ENCODE measurements around the gene EVL.
"Not testable (repeated sequence)": the region's sequence is repeated elsewhere in the genome, so short reads cannot be mapped to it uniquely, and the experiment has no call there.

The EVL gene, protein sequence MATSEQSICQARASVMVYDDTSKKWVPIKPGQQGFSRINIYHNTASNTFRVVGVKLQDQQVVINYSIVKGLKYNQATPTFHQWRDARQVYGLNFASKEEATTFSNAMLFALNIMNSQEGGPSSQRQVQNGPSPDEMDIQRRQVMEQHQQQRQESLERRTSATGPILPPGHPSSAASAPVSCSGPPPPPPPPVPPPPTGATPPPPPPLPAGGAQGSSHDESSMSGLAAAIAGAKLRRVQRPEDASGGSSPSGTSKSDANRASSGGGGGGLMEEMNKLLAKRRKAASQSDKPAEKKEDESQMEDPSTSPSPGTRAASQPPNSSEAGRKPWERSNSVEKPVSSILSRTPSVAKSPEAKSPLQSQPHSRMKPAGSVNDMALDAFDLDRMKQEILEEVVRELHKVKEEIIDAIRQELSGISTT

DNA sequence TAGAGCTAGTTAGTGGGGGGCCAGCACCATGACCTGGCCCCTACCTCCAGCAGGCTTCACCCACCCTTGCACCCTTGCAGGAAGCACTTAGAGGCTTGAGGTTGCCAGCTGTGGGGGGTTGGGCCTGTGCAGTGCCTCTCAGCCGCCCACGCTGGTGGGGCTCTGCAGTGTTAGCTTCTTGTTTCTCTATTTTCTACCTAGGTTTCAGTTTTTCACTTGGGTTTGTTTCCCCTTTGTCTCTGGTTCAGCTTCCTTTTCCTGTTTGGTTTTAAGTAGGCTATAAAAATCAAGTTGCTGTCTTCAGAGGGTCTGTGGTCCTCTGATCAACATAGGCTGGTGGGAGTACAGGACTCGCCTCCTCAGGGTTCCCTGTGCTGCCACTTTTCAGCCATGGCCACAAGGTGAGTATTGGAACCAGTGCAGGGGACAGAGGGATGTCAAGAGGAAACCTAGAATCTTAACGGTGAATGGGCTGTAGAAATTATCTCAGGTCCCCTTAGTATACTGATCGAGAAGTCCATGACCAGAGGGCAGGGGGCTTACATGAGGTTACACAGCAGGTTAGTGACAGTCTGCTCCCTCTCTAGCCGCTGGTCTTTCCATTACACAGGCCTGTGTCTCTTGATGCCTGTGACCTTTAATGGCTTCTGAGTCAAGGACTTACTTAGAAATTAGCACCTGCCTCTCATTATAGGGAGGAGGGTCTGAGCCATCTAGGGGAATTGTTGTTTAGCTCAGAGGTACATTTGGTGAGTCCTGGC, at the start of gene EVL:
Gene EVL (plus strand): TSS at position 312 of the 761 bp plus-strand sequence. CDS start 79 bp downstream, at position 391.
- Mint-ChIP-seq H3K27me3 (no peaks in the 10 kb centered on the region), H3K9me3 (no peaks in the 10 kb centered on the region), H3K36me3 (ENCODE audit: low read depth) (peaks cover 29% of the 10 kb centered on the region), H3K27ac (peak within 1 kb of the TSS; percentile 93), H3K4me3 (peak within 1 kb of the TSS; percentile 81), H3K4me1 (ENCODE audit: low read depth) (peaks cover 83% of the 10 kb centered on the region)
- intact Hi-C loops (cut with micrococcal nuclease): no loop called here

DNA sequence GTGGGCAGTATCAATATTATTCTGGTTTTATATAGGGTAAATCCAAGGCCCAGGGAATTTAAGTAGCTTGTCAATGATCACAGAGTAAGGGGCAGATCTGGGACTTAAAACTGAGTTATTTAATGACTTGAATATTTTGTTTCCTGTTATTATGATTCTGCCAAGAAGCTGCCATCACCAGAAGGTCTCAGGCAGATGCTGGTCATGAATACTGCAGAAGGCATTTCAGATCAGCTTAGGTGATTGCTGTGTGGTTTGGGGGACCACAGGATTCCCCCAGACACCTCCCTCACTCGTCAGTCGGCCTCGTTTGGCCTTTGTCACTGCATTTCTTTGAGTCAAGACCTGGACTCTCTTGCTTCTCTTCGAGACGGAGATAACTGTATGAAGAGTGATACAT, 47.7 kb upstream of the EVL start:
- Mint-ChIP-seq H3K9me3 (no peaks in the 10 kb centered on the region), H3K27ac (no peak overlapping the region), H3K27me3 (no peaks in the 10 kb centered on the region), H3K4me3 (no peak overlapping the region), H3K36me3 (ENCODE audit: low read depth) (no peaks in the 10 kb centered on the region), H3K4me1 (ENCODE audit: low read depth) (peaks cover 36% of the 10 kb centered on the region)
- intact Hi-C loops (cut with micrococcal nuclease): no loop called here

DNA sequence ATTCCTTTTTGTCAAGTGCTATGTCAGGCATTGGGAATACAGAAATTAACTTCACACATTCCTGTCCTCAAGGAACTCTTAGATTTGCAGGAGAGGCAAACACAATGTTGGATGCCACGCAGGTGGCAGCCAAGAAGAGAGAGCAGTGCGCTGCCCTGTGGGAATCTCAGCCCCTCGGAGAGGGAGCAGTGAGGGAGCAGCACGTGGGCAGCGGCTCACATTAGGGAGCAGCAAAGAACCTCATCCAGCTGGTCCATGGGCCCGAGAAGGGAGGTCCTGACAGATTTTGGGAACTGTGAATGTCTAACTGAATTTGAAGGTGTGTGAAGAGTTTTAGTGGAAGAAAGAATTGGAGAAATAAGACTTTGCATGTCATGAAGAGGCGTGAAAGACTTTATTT, 47.2 kb upstream of the EVL start:
- Mint-ChIP-seq H3K27me3 (no peaks in the 10 kb centered on the region), H3K4me3 (no peak overlapping the region), H3K27ac (no peak overlapping the region), H3K4me1 (ENCODE audit: low read depth) (peaks cover 36% of the 10 kb centered on the region), H3K9me3 (no peaks in the 10 kb centered on the region), H3K36me3 (ENCODE audit: low read depth) (no peaks in the 10 kb centered on the region)
- intact Hi-C loops (cut with micrococcal nuclease): no loop called here

DNA sequence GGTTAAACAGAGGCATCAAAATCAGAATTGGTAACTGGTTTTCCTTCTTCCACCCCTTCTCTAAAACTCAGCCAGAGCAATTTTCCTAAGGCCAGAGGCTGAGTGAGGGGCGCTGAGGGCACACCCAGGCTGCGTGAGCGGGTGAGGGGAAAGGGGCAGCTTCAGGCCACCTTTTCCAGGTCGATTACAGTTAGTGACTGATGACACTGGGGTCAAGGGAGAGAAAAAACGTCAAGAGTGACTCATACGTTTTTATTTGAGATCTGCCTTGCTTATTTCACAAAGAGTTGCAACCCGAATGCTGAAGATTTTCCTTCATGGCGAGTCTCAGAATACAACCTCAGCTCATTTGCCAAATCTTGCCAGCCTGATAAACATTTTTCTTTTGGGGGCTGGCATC, 46.7 kb upstream of the EVL start:
- Mint-ChIP-seq H3K9me3 (no peaks in the 10 kb centered on the region), H3K27ac (no peak overlapping the region), H3K4me1 (ENCODE audit: low read depth) (peaks cover 31% of the 10 kb centered on the region), H3K36me3 (ENCODE audit: low read depth) (no peaks in the 10 kb centered on the region), H3K4me3 (no peak overlapping the region), H3K27me3 (no peaks in the 10 kb centered on the region)
- intact Hi-C loops (cut with micrococcal nuclease): no loop called here

DNA sequence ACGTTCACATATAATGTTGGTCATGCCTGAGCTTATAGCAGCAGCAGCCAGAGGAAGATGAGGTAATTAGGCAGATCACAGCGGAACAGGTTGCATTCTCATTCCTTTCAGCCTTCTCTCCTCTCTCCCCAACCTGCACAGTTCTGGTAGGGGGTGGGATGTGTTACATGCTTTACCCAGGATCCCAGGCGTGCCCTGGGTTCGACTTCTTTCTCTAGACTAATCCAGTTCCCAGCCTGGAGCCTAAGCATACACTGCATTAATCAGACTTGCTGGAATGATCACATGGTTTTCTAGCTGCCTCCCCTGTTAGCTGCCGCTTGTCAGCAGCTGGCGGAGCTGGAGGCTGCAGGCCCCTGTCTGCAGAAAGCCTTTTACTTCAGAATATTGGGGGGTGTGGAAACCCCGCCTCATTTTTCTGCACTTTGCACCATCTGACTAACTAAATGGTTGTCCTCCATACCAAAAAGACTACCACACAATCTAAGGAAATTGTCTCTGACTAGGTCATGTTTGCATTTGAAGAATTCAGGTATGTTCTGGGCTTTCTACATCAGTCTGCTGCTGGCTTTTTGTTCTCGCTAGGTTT, 46.0 kb upstream of the EVL start:
- intact Hi-C loops (cut with micrococcal nuclease): no loop called here
- Mint-ChIP-seq H3K4me1 (ENCODE audit: low read depth) (peaks cover 29% of the 10 kb centered on the region), H3K36me3 (ENCODE audit: low read depth) (no peaks in the 10 kb centered on the region), H3K27me3 (no peaks in the 10 kb centered on the region), H3K4me3 (no peak overlapping the region), H3K9me3 (no peaks in the 10 kb centered on the region), H3K27ac (no peak overlapping the region)

DNA sequence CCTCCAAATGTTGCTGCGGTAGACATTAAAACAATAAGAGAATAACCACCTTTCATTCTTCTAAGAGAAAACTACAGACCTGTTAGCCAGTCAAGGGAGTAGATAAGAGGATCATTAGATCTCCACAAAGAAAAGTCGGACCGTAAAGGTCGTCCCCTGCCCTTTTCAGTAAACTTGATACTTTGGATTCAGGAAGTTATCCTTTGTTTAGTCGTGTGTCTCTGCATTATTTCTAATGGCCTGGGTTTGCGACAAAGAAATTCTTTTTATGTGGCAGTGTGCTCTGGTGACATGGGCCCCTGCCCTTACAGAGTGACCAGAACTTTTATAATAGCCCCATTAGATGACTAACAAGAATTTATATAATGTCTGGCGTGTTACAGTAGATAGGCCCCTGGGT, 44.6 kb upstream of the EVL start:
- Mint-ChIP-seq H3K4me1 (ENCODE audit: low read depth) (peaks cover 25% of the 10 kb centered on the region), H3K36me3 (ENCODE audit: low read depth) (no peaks in the 10 kb centered on the region), H3K27ac (no peak overlapping the region), H3K9me3 (no peaks in the 10 kb centered on the region), H3K4me3 (no peak overlapping the region), H3K27me3 (no peaks in the 10 kb centered on the region)
- intact Hi-C loops (cut with micrococcal nuclease): no loop called here

DNA sequence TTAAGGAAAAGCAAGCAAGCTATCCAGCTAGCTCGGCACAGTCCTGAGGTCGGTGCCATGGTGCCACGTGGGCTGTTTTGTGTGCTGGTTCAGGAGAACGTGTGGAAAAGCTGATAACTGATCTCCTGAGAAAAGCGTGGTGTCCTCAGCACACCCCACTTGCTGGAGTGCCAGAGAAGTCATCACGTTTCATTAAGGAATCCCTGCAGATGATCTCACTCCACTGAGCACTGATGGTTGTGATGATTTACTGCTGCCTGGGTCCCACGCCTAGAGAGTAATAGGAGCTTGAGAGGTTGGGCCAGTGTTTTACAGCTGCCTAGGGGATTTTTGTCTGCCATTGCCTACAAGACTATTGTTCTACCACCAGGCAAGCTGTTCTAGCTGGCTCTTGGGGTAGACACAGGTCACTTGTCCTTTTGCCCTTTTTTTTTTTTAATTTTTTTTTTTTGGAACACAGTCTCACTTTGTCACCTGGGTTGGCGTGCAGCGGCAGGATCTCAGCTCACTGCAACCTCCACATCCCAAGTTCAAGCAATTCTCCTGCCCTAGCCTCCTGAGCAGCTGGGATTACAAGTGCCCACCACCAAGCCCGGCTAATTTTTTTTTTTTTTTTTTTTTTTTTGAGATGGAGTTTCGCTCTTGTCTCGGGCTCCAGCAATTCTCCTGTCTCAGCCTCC, 42.3 kb upstream of the EVL start:
- Mint-ChIP-seq H3K4me3 (no peak overlapping the region), H3K27me3 (no peaks in the 10 kb centered on the region), H3K27ac (no peak overlapping the region), H3K9me3 (no peaks in the 10 kb centered on the region), H3K4me1 (ENCODE audit: low read depth) (peaks cover 15% of the 10 kb centered on the region), H3K36me3 (ENCODE audit: low read depth) (no peaks in the 10 kb centered on the region)
- intact Hi-C loops (cut with micrococcal nuclease): no loop called here

DNA sequence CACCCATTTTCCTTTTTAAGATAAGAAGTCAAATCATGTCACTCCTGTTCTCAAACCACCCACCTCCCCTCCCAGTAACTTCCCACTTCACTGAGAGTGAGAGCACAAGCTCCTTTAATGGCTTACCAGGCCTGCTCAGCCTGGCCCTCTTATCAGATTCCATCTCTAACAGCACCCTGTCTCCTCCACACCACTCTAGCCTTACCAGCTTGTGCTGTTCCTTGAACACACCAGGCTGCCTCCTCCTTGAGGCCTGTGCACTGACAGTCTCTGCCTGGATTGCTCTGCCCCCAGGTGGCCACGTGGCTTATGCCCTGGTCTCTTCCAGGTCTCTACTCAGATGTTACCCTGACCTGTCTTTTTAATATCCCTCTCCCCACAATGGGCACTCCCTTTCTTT, 40.1 kb upstream of the EVL start:
- H3K9me3 Mint-ChIP-seq: no peaks in the 10 kb centered on the region
- H3K27me3 Mint-ChIP-seq: no peaks in the 10 kb centered on the region
- H3K4me3 Mint-ChIP-seq: no peak overlapping the region
- intact Hi-C loops (cut with micrococcal nuclease): loop anchor here (2.0 kb wide), 1 partner anchor 42 kb away; no protein-coding TSS in a partner anchor
- peaks cover 10% of the 10 kb centered on the region for H3K4me1 Mint-ChIP-seq (ENCODE audit: low read depth)
- no peaks in the 10 kb centered on the region for H3K36me3 Mint-ChIP-seq (ENCODE audit: low read depth)
- H3K27ac Mint-ChIP-seq: peak overlapping the region; percentile 9

DNA sequence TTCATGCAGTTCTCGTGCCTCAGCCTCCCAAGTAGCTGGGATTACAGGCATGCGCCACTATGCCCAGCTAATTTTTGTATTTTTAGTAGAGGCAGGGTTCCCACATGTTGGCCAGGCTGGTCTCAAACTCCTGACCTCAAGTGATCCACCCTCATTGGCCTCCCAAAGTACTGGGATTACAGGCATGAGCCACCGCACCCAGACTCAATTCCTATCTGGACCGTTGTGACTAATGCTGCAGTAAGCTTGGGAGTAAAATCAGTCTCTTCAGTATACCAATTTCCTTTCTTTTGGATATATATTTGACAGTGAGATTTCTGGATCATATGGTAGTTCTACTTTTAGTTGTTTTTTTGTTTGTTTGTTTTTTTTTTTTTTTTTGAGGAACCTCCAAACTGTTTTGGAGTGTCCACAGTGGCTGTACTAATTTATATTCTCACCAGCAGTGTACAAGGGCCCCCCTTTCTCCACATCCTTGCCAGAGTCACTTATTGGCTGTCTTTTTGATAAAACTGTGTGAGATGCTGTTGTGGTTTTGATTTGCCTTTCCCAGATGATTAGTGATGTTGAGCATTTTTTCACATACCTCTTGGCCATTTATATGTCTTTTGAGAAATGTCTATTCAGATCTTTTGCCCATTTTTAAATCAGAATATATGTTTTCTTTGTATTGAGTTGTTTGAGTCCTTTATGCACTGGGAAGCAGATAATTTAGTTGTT, 37.3 kb upstream of the EVL start:
- no peak overlapping the region for H3K4me3 Mint-ChIP-seq
- intact Hi-C loops (cut with micrococcal nuclease): no loop called here
- no peak overlapping the region for H3K27ac Mint-ChIP-seq
- no peaks in the 10 kb centered on the region for H3K9me3 Mint-ChIP-seq
- no peaks in the 10 kb centered on the region for H3K36me3 Mint-ChIP-seq (ENCODE audit: low read depth)
- H3K27me3 Mint-ChIP-seq: no peaks in the 10 kb centered on the region
- H3K4me1 Mint-ChIP-seq (ENCODE audit: low read depth): peaks cover 29% of the 10 kb centered on the region

DNA sequence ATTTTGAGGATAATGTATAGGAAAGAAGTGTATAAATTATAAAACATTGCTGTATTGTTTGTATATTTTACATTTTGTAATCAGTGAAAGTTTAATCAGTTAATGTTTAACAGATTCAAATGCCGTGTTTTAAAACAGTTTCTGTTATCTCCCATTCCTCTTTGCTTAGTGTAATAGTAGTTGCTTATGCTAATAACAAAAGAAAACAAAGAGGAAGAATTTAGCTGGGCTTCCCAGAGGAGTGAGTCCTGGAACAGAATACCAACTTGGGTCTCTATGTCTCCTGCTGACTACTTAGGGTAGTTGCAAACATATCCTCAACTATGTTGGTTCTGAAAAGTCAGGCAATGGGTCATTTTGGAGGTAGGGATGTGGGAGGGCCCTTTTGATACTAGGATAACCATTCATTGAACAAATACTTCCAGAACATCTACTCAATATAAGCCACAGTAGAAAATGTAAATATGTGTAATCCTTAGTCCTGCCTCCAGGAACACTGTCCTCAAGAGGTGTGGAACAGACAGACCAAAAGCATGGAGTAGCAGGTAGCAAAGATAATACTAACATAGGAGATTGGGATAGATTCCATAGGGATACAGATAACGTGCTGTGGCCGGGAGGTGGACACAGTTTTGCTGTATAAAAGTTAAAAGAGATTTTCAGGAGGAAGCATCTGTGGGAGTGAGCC, 36.1 kb upstream of the EVL start:
- no peaks in the 10 kb centered on the region for H3K36me3 Mint-ChIP-seq (ENCODE audit: low read depth)
- no peaks in the 10 kb centered on the region for H3K27me3 Mint-ChIP-seq
- H3K4me3 Mint-ChIP-seq: no peak overlapping the region
- intact Hi-C loops (cut with micrococcal nuclease): no loop called here
- H3K27ac Mint-ChIP-seq: no peak overlapping the region
- H3K9me3 Mint-ChIP-seq: no peaks in the 10 kb centered on the region
- H3K4me1 Mint-ChIP-seq (ENCODE audit: low read depth): peaks cover 32% of the 10 kb centered on the region

DNA sequence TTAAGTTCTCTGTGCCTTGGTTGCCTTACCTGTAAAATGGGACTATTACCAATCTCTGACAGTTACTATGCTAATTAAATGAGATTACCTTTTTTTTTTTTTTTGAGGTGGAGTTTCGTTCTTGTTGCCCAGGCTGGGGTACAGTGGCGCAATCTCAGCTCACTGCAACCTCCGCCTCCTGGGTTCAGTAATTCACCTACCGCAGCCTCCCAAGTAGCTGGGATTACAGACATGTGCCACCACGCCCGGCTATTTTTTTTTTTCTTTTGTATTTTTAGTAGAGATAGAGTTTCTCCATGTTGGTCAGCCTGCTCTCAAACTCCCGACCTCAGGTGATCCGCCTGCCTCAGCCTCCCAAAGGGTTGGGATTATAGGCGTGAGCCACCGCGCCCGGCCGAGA, 35.2 kb upstream of the EVL start:
- intact Hi-C loops (cut with micrococcal nuclease); H3K27me3 Mint-ChIP-seq; H3K9me3 Mint-ChIP-seq; H3K4me3 Mint-ChIP-seq; H3K27ac Mint-ChIP-seq; H3K36me3 Mint-ChIP-seq (ENCODE audit: low read depth): not testable (repeated sequence)
- H3K4me1 Mint-ChIP-seq (ENCODE audit: low read depth): peaks cover 30% of the 10 kb centered on the region

DNA sequence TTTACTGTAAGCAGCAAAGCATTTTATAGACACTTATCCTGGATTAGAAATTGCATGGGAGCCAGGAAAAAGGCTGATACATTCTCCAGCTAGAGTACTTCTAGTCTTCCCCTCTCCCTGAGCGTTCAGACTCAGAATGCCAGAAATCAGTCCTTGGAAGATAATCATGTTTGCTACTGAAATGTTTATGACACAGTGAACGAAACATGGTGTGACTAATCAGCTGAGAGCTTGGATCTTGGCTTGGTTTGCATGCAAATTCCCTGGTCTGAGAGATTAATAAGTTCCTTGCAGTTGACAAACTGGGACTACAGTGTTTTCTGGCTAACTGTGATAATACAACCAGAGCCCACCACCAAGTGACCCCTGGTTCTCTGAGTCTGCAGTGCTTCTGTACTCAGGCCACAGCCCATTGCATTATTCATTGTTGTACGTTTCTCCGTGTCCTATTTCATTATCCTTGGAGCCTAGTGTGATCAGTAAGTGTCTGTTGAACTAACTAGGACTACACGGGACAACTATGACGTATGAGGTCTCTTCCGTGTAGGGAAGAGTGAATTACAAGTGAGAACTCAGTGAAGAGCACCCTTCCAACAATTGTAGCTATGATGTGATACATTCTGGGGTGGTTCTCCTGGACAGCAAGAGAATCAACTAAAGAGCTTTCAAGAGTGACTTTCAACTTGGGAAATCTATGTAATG, 34.6 kb upstream of the EVL start:
- no peaks in the 10 kb centered on the region for H3K27me3 Mint-ChIP-seq
- H3K27ac Mint-ChIP-seq: no peak overlapping the region
- no peaks in the 10 kb centered on the region for H3K36me3 Mint-ChIP-seq (ENCODE audit: low read depth)
- H3K4me3 Mint-ChIP-seq: no peak overlapping the region
- H3K4me1 Mint-ChIP-seq (ENCODE audit: low read depth): peaks cover 26% of the 10 kb centered on the region
- no peaks in the 10 kb centered on the region for H3K9me3 Mint-ChIP-seq
- intact Hi-C loops (cut with micrococcal nuclease): no loop called here

All from dendritic cell treated with granulocyte-macrophage colony-stimulating factor and Interleukin-4, amounts not matched to agents 40 ng/mL and 50 ng/mL, for 4 days (primary cell).